ENCODE results near the gene OSBPL2.

- TF ChIP-seq POLR2A (IDR thresholded peaks at IDR 0.05) (no peak), CTCF (IDR thresholded peaks at IDR 0.05) (no peak)
These were observed 69.9 kb downstream of the OSBPL2 start for GRCh38 chr20:62308102-62308822.
